Lung microvascular endothelial cell (primary cell): Measurements from ENCODE around the gene PRR16. TPM values are rescaled to one million over a fixed set of nuclear protein-coding genes. Genes with fewer than 3 reads are reported as not detected.

Experiments
- DNase-seq, 2 donors: peaks; one replicate each; pipeline versions ENCODE4 v3.0.0 to v3.0.0-alpha.2; 2010; ENCODE audit warnings: low read depth in 2 of 2
- total RNA-seq: library from RNA; depleted of rRNA; stranded (reverse); fragments of >200 nt; gene quantifications from 2 replicates; pipeline ENCODE4 v1.2.1, GENCODE V29; 2014

The PRR16 gene
- total RNA-seq, 1 donor from 2014 or later, result not detected

- DNase-seq, result no peak
These were observed 253.3 kb downstream of the PRR16 start for GRCh38 chr5:120717381-120717780.

- no peak for DNase-seq
These were observed 266.1 kb downstream of the PRR16 start for GRCh38 chr5:120730214-120730613.

GRCh38 chr5:120734033-120734432, 269.9 kb downstream of the PRR16 start:
- DNase-seq, result no peak

- no peak for DNase-seq
These were observed 271.0 kb downstream of the PRR16 start for GRCh38 chr5:120735076-120735475.
